Panc1 (cell line): ENCODE measurements around the gene FAM20A.

Experiments used
- POLR2AphosphoS5 ChIP-seq: IDR thresholded peaks from 2 replicates; pipeline ENCODE4 v1.6.1; 2012; ENCODE audit warnings: mild to moderate bottlenecking, low read depth, low read length, moderate library complexity
- TCF7L2 ChIP-seq: IDR thresholded peaks from 2 replicates; pipeline ENCODE4 v1.6.1; 2011; ENCODE audit warnings: mild to moderate bottlenecking, low read depth, low read length, inconsistent platforms
- TF ChIP-seq, protein P1 (sequence below): fragments of 450-650 bp; IDR thresholded peaks from 2 replicates; pipeline ENCODE4 v1.5.1; 2017; ENCODE audit warnings: mild to moderate bottlenecking
- TF ChIP-seq, protein P2 (sequence below), 2 experiments: IDR thresholded peaks; 2 replicates each; pipeline ENCODE4 v1.6.1; 2011 to 2012; ENCODE audit warnings: low read depth in 2 of 2, control low read depth in 1 of 2, low read length in 1 of 2, mild to moderate bottlenecking in 1 of 2, moderate library complexity in 1 of 2; ENCODE audit not compliant: insufficient read depth in 1 of 2

DNA sequence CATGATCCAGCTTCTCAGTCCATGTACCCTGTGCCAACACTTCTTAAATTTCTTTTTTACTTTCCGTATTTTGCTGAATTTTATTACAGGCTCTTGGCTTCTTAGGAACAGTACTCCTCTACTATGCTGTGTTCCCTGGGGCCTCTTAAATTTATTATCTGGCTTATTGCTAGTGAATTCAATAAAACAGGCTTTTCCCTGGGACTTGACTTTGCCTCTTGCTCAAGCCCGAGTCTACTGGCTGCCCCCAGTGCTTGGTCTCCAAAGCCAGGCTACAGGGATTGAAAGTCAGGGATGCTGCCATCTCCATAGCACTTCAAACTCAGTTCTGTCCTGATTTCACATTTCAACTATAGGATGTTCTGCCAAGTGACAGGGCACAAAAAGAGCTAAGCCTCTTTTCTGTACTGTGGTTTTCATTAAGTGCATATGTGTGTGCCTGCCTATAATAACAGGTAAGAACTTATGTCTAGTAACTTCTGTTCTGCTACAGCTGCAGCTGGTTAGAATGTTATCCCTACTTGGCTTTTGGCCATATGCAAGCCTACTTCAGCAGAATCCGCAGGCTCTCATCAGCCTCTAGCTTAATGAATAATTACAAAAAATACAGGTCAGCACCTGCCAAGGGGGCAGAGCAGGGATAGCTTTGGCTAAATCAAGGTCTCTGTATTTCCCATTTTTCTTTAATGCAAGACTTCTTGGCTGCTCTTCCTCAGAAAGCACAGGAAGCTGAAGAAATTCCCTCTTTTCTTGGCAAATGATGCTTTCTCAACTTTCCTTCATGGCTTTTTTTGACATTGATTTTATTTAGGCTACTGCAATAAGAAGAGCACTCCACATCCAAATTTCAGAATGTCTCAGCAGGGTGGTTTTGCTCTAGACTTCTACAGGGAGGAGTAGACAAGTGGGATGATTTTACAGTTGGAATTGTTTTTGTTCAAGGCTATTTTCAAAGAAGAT is 8.2 kb downstream of the FAM20A start:
- TF ChIP-seq, protein P1, sequence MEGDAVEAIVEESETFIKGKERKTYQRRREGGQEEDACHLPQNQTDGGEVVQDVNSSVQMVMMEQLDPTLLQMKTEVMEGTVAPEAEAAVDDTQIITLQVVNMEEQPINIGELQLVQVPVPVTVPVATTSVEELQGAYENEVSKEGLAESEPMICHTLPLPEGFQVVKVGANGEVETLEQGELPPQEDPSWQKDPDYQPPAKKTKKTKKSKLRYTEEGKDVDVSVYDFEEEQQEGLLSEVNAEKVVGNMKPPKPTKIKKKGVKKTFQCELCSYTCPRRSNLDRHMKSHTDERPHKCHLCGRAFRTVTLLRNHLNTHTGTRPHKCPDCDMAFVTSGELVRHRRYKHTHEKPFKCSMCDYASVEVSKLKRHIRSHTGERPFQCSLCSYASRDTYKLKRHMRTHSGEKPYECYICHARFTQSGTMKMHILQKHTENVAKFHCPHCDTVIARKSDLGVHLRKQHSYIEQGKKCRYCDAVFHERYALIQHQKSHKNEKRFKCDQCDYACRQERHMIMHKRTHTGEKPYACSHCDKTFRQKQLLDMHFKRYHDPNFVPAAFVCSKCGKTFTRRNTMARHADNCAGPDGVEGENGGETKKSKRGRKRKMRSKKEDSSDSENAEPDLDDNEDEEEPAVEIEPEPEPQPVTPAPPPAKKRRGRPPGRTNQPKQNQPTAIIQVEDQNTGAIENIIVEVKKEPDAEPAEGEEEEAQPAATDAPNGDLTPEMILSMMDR = no peak
- TF ChIP-seq POLR2AphosphoS5 (no peak), TCF7L2 (no peak)
- TF ChIP-seq, protein P2, sequence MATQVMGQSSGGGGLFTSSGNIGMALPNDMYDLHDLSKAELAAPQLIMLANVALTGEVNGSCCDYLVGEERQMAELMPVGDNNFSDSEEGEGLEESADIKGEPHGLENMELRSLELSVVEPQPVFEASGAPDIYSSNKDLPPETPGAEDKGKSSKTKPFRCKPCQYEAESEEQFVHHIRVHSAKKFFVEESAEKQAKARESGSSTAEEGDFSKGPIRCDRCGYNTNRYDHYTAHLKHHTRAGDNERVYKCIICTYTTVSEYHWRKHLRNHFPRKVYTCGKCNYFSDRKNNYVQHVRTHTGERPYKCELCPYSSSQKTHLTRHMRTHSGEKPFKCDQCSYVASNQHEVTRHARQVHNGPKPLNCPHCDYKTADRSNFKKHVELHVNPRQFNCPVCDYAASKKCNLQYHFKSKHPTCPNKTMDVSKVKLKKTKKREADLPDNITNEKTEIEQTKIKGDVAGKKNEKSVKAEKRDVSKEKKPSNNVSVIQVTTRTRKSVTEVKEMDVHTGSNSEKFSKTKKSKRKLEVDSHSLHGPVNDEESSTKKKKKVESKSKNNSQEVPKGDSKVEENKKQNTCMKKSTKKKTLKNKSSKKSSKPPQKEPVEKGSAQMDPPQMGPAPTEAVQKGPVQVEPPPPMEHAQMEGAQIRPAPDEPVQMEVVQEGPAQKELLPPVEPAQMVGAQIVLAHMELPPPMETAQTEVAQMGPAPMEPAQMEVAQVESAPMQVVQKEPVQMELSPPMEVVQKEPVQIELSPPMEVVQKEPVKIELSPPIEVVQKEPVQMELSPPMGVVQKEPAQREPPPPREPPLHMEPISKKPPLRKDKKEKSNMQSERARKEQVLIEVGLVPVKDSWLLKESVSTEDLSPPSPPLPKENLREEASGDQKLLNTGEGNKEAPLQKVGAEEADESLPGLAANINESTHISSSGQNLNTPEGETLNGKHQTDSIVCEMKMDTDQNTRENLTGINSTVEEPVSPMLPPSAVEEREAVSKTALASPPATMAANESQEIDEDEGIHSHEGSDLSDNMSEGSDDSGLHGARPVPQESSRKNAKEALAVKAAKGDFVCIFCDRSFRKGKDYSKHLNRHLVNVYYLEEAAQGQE (IDR thresholded peaks at IDR 0.05; ENCODE audit: insufficient read depth in 1 of 2, low read depth in 2 of 2, low read length in 1 of 2) = no peak
